ENCODE results near the gene NEURL1B. TPM values are rescaled to one million over a fixed set of nuclear protein-coding genes. Genes with fewer than 3 reads are reported as not detected.
"Not testable (repeated sequence)": the region's sequence is repeated elsewhere in the genome, so short reads cannot be mapped to it uniquely, and the experiment has no call there.

The NEURL1B gene
- total RNA-seq, 1 experiment from 2014 or later = 2.2 TPM

DNA sequence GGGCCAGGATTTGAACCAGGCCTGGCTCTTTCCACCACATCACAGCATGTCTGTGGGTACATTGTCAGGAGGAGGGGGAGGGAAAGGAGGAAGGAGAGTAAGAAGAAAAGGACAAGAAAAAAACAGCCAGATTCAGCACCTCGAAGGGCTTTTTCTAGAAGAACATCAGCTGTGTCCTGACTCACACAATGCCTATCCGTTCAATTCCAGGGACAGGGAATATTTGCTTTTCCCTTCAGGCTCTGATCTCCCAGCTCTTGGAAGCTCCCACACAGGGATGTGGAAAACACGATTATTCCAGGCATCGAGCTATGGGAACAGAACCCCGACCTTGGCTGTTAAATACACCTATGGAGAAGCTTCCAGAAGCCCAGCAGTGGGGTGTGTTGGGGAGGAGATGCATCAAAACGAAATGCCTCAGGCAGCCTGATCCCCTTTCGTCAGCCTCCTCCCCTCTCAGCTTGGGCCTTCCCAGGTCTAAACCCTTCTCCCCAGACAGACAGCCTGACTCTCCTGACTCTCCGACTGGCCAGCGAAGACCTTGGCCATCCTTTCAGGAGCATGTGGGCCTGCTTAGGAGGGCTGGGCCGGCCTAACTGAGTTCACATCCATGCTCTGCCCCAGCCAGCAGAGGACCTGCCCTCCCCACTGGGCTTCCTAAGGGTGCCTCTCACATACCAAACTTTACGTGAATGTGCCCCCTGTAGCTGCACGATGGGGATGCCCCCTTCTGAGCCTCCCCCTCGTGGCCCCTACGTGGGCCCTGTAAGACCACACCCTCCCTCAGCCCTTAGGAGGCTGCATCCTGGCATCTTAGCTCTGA is 54.4 kb downstream of the NEURL1B start:
- DNase-seq (ENCODE audit: low spot score) = no peak

DNA sequence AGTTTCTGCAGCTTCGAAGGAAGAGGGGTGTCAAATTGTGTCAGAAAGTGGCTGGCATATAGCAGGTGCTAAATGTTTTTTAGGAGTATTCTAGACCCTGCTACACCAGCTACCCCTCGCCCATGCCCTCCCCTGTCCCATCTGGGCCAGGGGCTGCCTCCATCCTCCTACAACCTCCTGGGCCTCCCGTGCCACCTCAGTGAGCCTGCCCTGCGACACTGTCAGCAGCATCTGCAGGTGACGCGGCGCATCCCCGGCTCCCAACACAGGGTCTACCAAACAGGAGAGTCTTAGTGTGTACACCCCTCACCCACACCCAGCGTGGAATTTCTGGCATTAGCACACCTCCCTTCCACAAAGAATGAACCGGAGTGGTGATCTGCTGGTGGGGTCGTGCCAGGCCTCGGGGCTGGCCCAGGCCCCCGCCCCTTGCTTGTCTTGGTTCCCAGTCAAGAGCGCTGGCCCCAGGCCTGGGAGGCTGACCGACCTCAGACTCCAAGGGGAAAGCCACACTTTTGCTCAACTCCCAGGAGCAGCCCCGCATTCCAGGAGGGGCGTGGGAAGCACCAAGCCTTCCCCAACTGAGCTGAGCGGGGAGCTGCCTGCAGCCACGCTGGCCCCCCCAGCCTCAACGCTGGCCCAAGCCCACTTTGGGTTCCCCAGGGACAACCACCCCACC is 55.2 kb downstream of the NEURL1B start:
- DNase-seq (ENCODE audit: low spot score) = no peak

DNA sequence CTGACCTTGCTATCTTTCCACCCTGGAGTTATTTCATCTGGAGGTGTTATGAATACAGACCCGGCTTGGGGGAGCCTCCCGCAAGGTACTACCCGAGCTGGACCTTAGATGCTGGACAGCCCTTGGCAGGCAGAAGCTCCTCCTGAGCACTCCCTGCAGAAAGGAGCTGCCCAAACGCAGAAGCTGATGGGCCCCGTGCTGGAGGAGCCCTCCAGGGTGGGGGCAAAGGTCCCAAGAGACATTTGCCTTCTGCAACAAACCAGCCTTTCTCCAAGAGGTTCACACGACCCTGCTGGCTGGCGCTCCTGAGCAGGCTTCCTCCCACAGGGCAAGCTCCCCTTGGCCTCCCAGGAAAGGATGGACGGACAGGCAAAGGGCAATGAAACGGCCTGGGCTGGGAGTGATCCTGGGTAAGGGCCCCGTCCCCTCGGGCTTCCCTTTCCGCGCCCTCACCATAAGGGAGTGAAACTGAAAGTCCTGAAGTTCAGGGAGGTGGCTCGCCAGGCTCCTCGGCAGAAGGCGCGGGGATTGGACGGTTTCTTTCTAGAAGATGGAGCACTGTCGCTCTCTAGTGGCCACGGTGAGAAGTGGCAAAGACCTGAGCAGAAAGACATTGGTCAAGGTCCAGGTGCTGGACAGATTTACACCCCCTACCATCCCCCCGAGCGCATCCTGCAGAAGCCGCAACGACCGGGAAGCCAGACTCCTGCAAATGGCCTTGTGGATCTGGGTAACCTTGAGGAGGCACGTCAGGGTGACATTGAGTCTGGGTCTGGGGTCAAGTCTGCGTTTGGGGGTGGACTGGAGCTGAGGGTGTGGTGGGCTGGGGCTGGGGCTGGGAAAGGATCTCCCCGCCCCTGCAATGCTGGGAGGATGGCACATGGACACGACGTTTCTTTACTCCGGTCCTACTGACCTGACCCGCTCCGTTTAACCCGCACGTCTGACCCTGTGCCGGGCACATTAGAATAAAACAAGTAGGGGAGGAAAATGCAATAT is 56.4 kb downstream of the NEURL1B start:
- DNase-seq (ENCODE audit: low spot score) = peak; percentile 84

DNA sequence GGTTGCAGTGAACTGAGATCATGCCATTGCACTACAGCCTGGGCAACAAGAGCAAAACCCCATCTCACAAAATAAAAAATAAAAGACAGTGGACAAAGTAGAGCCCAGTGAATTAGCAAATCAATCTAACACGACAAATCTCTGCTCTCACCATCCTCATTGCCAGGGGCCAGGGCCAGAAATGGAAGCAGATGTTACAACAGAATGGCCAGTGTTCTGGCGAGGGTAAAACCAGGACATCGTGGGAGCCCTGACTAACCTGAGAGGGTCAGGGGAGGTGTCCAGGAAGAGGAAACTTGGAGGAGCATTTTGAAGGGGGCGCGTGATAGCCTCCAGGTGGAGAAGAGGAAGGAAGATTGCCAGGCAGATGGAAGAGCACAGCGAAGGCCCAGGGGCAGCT is 58.4 kb downstream of the NEURL1B start:
- no peak for DNase-seq (ENCODE audit: low spot score)

DNA sequence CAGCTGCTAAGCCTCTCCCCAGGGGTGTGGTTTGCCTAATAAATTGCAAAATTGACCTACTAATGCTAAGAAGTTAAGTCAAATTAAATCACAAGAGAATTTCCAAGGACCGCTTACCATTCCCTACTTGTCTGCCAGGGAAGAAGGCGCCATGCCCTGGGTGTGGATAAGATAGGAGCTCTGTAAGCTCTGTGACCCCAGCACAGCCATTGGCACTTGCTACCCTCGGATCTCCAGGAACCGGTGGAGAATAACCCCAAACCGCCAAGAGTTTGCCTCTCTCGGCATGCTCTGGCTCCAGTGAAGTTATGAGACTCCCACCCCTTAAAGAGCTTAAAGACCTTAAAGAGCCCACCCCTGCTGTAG is 58.9 kb downstream of the NEURL1B start:
- no peak for DNase-seq (ENCODE audit: low spot score)

DNA sequence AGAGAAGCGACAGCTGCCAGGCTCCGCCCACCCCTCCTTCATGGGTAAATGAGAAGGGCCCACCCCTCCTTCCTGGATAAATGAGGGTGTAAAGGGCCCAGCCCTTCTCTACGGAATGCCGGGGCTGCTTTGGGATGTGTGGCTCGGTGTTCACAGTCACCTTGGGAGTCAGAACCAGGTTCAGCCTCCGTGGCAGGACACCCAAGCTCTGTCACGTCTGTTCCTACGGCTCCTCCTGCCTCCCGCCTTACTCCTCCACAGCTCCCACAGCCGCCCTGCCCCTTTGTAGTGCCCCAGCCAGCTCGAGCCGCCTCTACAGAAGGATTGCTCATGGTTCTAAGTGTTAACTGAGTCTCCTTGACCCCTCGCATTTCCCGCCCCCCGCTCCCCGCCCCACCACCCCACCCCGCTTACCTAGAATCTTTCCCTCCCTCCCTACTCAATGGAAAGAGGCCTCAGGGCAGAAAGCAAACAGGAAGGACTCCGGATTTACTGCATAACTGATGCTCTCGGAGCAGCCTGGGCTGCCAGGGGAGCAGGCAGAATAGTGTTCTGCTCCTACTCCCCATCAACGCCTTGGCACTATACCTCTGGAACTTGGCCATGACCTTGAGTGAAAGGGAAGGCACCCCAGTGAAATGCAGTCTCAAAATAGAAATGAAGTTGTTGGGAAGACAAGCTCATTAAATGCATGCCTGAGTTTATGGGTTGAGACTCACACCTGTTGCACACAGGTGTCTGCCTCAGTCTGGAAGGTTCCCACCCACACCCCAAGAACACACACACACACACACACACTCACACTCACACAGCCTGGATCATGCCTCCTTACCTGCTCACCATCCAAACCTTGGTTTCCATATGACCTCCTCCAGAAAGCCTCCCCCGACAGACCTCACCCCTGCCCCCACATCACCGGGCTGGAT is 59.6 kb downstream of the NEURL1B start:
- DNase-seq (ENCODE audit: low spot score) = no peak

DNA sequence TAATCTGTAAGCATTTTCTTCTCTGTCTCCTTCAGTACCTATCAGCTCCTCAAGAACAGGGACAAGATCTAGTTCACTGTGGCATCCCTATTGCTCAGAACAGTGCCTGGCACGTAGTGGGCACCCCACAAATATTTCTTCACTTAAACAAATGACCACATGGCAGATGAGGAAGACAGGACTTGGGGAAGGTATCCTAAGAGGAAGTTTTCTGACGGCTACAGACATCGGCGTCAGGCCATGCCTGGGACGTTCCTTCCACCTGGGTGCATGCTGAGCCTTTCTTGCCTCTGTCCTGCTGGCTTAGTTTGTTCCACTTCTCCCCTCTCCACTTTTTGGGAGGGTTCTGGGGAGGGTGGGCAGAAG is 60.2 kb downstream of the NEURL1B start:
- DNase-seq (ENCODE audit: low spot score) = no peak

DNA sequence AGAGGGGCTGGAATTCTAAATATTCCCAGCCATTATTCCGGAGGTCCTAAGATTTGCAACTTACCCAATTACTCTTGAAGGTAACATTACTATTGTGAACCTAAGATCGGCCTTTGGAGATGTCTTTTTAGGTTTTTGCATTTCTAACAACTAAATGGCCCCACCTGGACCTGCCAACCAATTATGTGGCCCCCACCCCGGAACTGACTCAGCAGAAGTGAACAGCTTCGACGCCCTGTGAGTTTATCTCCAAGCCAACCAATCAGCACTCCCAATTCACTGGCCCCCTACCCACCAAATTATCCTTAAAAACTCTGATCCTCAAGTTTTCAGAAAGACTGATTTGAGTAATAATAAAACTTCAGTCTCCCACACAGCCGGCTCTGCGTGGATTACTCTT is 62.9 kb downstream of the NEURL1B start:
- no peak for DNase-seq (ENCODE audit: low spot score)

DNA sequence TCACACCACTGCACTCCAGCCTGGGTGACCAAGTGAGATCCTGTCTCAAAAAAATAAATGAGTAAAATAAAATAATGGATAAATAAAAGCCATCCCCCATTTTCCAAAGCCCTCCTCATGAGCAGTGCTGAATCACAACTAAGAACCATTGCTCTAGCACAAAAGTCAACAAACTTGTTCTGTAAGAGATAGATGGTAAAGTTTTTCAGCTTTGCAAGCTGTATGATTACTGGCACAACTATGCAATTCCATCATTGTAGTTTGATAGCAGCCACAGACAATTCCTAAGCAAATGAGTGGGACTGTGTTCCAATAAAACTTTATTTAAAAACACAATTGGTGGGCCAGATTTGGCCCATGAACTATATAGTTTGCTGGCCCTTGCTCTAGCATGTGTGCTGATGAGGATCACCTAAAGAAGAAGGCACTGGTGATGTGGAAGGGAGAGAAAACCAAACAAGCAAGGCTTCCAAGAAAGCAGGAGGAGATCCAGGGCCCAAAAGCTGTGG is 64.6 kb downstream of the NEURL1B start:
- no peak for DNase-seq (ENCODE audit: low spot score)

DNA sequence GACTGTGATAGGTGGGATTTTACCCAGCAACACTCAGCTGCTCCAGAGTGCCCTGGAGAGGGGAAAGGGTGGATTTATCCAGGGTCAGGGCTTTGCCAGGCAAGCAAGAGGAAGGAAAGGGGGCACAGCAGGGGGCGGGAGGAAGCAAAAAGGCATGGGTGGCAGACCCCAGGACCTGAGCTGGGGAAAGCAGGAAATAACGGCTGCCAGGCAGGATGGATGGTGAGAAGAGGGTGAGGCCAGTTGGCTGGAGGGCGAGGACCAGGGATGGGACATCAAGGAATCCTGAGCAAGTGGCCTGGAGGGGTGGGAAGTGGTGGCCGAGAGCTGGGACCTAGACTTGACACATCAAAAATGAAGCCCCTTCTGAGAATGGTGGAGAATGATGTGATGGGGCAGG is 65.7 kb downstream of the NEURL1B start:
- no peak for DNase-seq (ENCODE audit: low spot score)

DNA sequence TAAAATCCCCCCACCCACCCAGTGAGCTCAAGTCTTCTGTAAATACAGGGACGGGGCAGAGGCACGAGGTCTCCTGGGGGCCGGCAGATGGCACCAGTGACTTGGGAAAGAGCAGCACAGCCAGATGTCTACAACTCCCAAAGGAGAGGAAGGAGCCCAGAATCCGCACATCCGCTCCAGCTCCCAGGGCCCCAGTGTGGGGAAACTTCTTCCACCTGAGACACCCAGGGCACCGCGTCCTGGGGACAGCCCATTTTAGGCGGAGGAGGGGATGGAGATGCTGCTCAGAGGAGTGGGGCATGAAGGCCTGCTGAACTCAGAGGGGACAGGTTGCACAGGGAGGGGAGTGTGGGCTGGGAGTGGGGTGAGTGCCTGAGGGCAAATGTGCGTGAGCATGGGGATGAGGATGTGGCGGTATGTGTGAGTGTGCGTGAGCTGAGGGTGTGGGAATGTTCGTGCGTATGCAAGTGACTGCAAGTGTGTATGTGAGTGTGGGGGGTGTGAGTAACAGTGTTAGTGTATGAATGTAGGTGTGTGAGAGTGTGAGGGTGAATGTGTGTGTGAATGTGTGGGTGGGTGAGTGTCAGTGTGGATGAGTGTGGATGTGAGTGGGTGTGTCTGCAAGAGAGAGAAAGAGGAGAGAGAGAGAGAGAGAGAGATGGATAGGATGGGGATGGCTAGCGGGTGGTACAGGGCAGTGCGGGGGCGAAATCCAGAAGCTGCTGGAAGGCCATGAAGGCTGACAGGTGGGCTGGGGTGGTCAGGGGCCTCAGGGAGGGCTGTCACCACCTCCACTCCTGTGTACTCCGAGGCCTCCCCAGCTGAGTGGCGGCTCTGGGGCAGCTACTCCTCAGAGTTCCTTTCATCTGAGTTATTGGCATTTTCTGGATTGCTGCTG is 66.5 kb downstream of the NEURL1B start:
- DNase-seq (ENCODE audit: low spot score) = peak; percentile 75

DNA sequence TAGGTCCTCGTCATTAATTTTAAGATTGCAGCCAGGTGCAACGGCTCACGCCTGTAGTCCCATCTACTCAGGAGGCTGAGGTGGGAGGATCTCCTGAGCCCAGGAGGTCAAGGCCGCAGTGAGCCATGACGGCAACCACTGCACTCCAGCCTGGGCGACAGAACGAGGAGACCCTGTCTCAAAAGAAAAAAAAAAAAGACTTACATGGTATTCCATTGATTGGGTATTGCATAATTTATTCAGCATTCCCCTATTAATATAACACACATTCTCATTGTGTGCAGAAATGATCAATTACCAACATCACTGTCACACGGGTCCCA is 67.1 kb downstream of the NEURL1B start:
- no peak for DNase-seq (ENCODE audit: low spot score)

DNA sequence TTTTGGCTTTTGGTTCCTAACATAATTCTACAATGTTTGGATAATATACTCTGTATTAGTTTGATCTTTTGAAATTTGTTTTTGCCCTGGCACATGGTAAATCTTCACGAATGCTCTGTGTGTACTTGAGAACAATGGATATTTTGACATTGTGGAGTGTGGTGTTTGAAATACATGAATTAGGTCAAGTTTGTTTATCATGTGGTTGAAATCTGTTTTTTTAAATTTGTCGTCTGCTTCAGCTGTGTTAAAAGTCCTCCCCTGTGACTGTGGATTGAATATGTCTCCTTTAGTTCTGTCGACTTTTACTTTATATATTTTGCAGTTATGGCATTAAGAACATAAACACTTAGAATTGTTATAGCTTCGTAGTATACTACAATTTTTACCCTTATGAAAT is 69.6 kb downstream of the NEURL1B start:
- DNase-seq (ENCODE audit: low spot score) = no peak

DNA sequence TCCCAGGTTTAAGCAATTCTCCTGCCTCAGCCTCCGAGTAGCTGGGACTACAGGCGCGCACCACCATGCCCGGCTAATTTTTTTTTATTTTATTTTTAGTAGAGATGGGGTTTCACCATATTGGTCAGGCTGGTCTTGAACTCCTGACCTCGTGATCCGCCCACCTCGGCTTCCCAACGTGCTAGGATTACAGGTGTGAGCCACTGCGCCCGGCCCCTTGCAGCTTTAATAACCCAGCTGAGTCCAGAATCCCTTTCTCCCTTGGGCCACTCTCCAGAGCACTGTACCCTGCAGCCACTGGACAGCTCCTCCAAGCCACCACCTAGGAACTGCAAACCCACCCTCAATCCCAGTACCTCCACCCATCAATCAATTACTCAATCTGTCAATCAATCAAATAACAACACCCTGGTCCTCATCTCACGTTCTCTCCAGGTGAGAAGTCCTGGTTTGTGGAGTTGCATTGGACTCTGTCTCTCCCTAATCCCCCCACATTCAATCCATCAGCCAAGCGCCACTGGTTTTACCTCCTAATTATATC is 70.3 kb downstream of the NEURL1B start:
- DNase-seq (ENCODE audit: low spot score) = not testable (repeated sequence)

DNA sequence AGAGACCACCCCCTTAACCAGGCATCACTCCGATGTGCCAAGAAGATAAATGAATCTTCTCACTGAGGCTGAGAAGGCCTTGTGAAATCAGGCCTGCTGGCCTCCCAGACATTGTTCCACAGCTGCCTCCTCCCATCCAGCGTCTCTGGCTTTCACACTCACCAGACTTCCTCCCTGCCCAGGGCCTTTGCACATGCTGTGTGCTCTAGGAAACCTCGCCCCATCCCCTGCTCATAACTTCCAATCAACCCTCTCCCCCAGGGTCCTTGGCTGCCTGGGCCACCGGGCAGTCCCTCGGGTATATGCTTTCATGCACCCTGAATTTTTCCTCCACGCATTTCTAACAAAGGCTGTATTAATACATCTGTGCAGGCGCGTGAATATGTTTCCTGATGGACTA is 71.5 kb downstream of the NEURL1B start:
- no peak for DNase-seq (ENCODE audit: low spot score)

DNA sequence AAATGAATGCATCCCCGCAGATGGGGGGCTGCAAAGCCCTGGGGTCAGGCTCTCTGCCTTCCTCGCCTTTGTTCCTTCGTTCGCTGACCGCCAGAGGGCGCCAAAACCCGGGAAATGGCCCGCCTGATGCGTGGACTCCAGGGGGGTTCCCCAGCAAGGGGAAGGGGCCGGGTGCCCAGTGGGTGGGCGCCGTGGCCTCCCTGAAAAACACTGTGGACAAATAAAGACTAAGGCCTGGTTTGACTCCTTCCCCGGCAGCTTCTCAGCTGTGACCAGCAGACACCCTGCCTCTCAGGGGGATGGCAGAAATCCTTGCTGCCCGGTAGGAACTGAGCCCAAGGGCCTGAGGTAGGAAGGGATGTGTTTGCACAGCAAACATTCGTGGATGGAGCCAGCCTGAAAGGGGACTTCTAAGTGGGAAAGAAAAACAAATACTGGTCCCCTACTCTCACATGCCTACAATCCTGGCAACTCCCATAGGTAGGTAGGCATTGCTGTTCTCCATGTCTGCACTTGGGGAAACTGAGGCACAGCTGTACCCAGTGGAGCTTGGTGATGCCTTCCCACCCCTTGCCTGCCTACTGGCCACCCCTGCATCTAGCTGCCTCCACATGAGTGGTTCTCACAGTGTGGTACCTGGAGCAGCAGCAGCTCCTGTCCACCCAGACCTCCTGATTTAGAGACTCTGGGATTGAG is 72.2 kb downstream of the NEURL1B start:
- DNase-seq (ENCODE audit: low spot score) = no peak

DNA sequence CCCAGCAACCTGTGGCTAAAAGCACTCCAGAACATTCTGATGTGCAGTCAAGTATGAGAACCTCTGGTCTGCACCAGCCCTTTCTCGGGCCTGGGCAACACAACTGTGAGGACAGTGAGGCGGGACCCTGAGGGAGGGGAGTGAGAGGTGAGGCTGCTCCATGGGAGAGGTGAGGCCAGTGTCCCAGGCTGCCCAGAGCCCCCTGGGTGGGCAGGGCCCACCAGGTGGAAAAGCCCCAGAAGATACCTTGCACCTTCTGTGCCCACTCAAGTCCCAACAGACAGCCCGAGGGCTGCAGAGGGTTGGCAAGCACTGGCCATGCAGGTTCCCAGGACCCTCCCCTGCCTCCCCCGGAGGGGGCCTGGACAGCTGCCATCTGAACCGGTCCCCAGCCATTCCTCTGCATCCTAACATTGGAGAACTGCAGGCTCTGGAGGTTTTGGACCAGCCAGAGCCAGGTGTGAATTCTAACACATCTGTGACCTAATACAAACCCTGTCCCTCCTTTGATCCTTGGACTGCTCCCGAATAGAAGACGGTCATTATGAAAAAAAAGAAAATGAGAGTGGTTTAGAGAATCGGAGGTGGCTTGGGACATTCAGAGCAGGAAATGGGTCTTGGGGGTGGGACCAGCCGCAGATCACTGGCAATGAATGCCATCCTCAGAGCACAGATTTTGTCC is 72.9 kb downstream of the NEURL1B start:
- DNase-seq (ENCODE audit: low spot score) = no peak
